HCT116 (cell line): ENCODE measurements around the gene TFB1M. TPM values are rescaled to one million over a fixed set of nuclear protein-coding genes. Genes with fewer than 3 reads are reported as not detected.
"Not testable (repeated sequence)": the region's sequence is repeated elsewhere in the genome, so short reads cannot be mapped to it uniquely, and the experiment has no call there.

Source experiments
- ATAC-seq: fragments of 200-7000 bp; cut with Tn5 transposase; 2 replicates; pipeline ENCODE4 v1.9.1; 2020; ENCODE audit warnings: mild to moderate bottlenecking, moderate library complexity
- BruUV-seq: library from RNA; stranded (reverse); fragments of 400-500 nt; replicated peaks from 2 replicates; lab custom pipeline; 2021; lab: Mats Ljungman, UMichigan
- CTCF ChIA-PET: fragments of 300-600 bp; sonication (Branson Sonifier 250); formaldehyde crosslinking; loops from one replicate; lab custom pipeline; 2021; ENCODE audit warnings: antibody characterized with exemption; lab: Charles Lee
- POLR2A ChIA-PET: fragments of 300-600, 350-600 bp; sonication (Branson Sonifier 250); formaldehyde crosslinking; loops from one replicate; lab custom pipeline; 2021; ENCODE audit warnings: antibody characterized with exemption; lab: Charles Lee
- RAD21 ChIA-PET, 2 experiments: fragments of 300-600 bp; sonication (Branson Sonifier 250); formaldehyde crosslinking; loops; one replicate each; lab custom pipeline; 2023; ENCODE audit warnings: low total read pairs in 2 of 2; ENCODE audit not compliant: uncharacterized antibody in 2 of 2, unreplicated experiment in 2 of 2, low non-redundant PET in 1 of 2; lab: Charles Lee
- DNase-seq: peaks from one replicate; pipeline ENCODE4 v3.0.0-alpha.2; 2010; ENCODE audit warnings: low read depth, low spot score
- H2AFZ ChIP-seq: fragments of 200-600 bp; shearing (Covaris generic), sonication (generic); 2 replicates; pipeline ENCODE4 v1.6.1; 2017; ENCODE audit warnings: low read depth, mixed run types, mixed read lengths, antibody characterized with exemption, low read length; ENCODE audit not compliant: poor library complexity, severe bottlenecking
- H3K27ac ChIP-seq: 2 replicates; pipeline ENCODE4 v1.5.1; 2012; ENCODE audit warnings: low read depth, low read length
- H3K27me3 ChIP-seq: fragments of 200-600 bp; sonication (generic); 2 replicates; pipeline ENCODE4 v1.6.1; 2016; ENCODE audit warnings: mixed run types, low read length, mixed read lengths; ENCODE audit not compliant: insufficient read depth
- H3K36me3 ChIP-seq, 2 experiments: fragments of 200-500 bp in 1 of 2; fragments of 200-600 bp in 1 of 2; sonication (Bioruptor generic) in 1 of 2; sonication (generic) in 1 of 2; 2 replicates each; pipeline versions ENCODE4 v1.5.1 to v1.6.1; 2014 to 2016; ENCODE audit warnings: low read length in 2 of 2, inconsistent platforms in 1 of 2, mixed read lengths in 1 of 2, mixed run types in 1 of 2; ENCODE audit not compliant: insufficient read depth in 2 of 2, control insufficient read depth in 1 of 2
- H3K4me1 ChIP-seq, 2 experiments: fragments of 200-600 bp in 1 of 2; sonication (generic) in 1 of 2; 2 replicates each; pipeline versions ENCODE4 v1.5.1 to v1.6.1; 2012 to 2017; ENCODE audit warnings: low read length in 2 of 2, inconsistent platforms in 1 of 2, mild to moderate bottlenecking in 1 of 2, mixed read lengths in 1 of 2, mixed run types in 1 of 2, moderate library complexity in 1 of 2; ENCODE audit not compliant: insufficient read depth in 2 of 2, control insufficient read depth in 1 of 2
- H3K4me2 ChIP-seq: fragments of 200-600 bp; sonication (generic); 2 replicates; pipeline ENCODE4 v1.6.1; 2017; ENCODE audit warnings: mixed run types, low read length, mixed read lengths
- H3K4me3 ChIP-seq, 2 experiments: fragments of 200-600 bp in 1 of 2; sonication (generic) in 1 of 2; replicated peaks in 1 of 2; 2 replicates each; pipeline ENCODE4 v1.5.1; 2011 to 2016; ENCODE audit warnings: low read length in 2 of 2, control low read depth in 1 of 2, low read depth in 1 of 2, mild to moderate bottlenecking in 1 of 2, mixed read lengths in 1 of 2, mixed run types in 1 of 2
- H3K79me2 ChIP-seq: fragments of 200-600 bp; sonication (generic); 2 replicates; pipeline ENCODE4 v1.6.1; 2017; ENCODE audit warnings: mild to moderate bottlenecking, mixed run types, low read length, moderate library complexity, mixed read lengths; ENCODE audit not compliant: insufficient read depth
- H3K9ac ChIP-seq: fragments of 200-600 bp; sonication (generic); 2 replicates; pipeline ENCODE4 v1.6.1; 2016; ENCODE audit warnings: low read length, mixed read lengths
- H3K9me2 ChIP-seq: fragments of 200-600 bp; sonication (generic), shearing (Covaris generic); 2 replicates; pipeline ENCODE4 v1.6.1; 2017; ENCODE audit warnings: mixed run types, mild to moderate bottlenecking, moderate library complexity; ENCODE audit not compliant: insufficient read depth
- H3K9me3 ChIP-seq, 2 experiments: fragments of 200-500 bp in 1 of 2; fragments of 200-600 bp in 1 of 2; sonication (Bioruptor generic) in 1 of 2; sonication (generic) in 1 of 2; 2 replicates each; pipeline ENCODE4 v1.6.1; 2014 to 2017; ENCODE audit warnings: low read length in 2 of 2, mixed read lengths in 2 of 2, inconsistent platforms in 1 of 2, low read depth in 1 of 2, mild to moderate bottlenecking in 1 of 2, mixed run types in 1 of 2, moderate library complexity in 1 of 2; ENCODE audit not compliant: control insufficient read depth in 1 of 2, insufficient read depth in 1 of 2
- H4K20me1 ChIP-seq: fragments of 200-600 bp; sonication (generic), shearing (Covaris generic); 2 replicates; pipeline ENCODE4 v1.6.1; 2017; ENCODE audit warnings: mixed run types, mild to moderate bottlenecking, moderate library complexity; ENCODE audit not compliant: insufficient read depth
- ELF1 ChIP-seq: IDR thresholded peaks from 2 replicates; pipeline ENCODE4 v1.6.1; 2012; ENCODE audit warnings: low read depth, borderline replicate concordance
- EZH2phosphoT487 ChIP-seq: fragments of 200-600 bp; IDR thresholded peaks from 2 replicates; pipeline ENCODE4 v1.6.1; 2018; ENCODE audit warnings: antibody characterized with exemption, borderline replicate concordance
- JUND ChIP-seq: IDR thresholded peaks from 2 replicates; pipeline ENCODE4 v1.6.1; 2012
- RAD21 ChIP-seq: IDR thresholded peaks from 2 replicates; pipeline ENCODE4 v1.6.1; 2012; ENCODE audit warnings: low read depth, mild to moderate bottlenecking
- SIN3A ChIP-seq: IDR thresholded peaks from 2 replicates; pipeline ENCODE4 v1.6.1; 2012; ENCODE audit warnings: low read depth
- SRF ChIP-seq: IDR thresholded peaks from 2 replicates; pipeline ENCODE4 v1.6.1; 2012; ENCODE audit warnings: low read depth
- TCF7L2 ChIP-seq: IDR thresholded peaks from 2 replicates; pipeline ENCODE4 v1.7.0; 2011; ENCODE audit warnings: borderline replicate concordance, inconsistent platforms; ENCODE audit not compliant: insufficient read depth, insufficient read length; ENCODE audit errors: extremely low read depth
- YY1 ChIP-seq: IDR thresholded peaks from 2 replicates; pipeline ENCODE4 v1.6.1; 2011; ENCODE audit warnings: low read length, low read depth, moderate library complexity, mild to moderate bottlenecking; ENCODE audit not compliant: insufficient replicate concordance; ENCODE audit errors: extremely low read depth
- ZNF274 ChIP-seq: fragments of 200-500 bp; sonication (Bioruptor generic); IDR thresholded peaks from 2 replicates; pipeline ENCODE4 v1.6.1; 2014; ENCODE audit warnings: mild to moderate bottlenecking, low read depth, low read length, inconsistent platforms
- intact Hi-C: fragments of 100-400 bp; cut with micrococcal nuclease; formaldehyde crosslinking; loops from 2 replicates; pipeline ENCODE4 v1.10.0; 2022
- total RNA-seq: library from RNA; stranded (reverse); gene quantifications from one replicate; pipeline ENCODE4 v1.2.1, GENCODE V29; 2021; ENCODE audit not compliant: unreplicated experiment
- TF ChIP-seq, protein P1 (sequence below): IDR thresholded peaks from 2 replicates; pipeline ENCODE4 v1.6.1; 2011; ENCODE audit warnings: mild to moderate bottlenecking, low read length, moderate library complexity; ENCODE audit not compliant: insufficient replicate concordance; ENCODE audit errors: extremely low read depth
- TF ChIP-seq, protein P2 (sequence below): IDR thresholded peaks from 2 replicates; pipeline ENCODE4 v1.6.1; 2012; ENCODE audit warnings: low read depth

Gene TFB1M
- total RNA-seq, 1 experiment from 2014 or later, result 43.8 TPM

DNA sequence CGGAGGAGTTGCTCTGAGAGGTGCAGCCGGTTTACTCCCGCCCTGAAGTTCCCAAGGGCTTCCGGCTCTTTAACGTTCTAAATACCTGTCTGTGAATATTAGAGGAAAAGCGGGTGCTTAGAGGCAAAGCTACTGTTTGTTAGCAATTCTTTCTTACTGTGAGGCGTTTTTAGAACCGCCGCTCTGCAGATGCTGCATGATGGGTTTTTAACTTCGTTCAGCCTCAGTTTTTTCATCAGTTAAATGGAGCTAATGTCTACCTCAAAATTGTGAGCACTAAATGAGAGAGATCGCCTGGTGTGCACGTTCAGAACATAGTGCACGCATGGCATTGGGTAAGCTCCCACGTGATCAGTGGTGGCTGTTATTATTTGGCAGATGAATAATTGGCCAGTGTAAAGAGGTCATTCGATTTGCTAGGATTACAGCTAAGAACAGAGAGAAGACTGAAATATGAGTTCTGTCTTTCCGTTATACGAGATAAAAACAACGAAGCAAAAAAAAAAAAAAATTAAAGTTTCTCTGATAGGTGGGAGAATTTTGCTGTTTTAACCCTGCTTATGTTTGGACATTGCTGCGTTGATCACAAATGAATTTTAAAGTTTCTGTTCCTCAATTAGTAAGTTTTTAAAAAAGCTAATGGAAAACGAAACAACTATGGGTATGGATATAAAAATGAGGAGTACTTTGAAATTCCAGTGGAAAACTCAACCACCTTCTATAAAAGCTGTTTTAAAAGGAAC, 660 bp upstream of the TFB1M start (continued):
- no peak for TF ChIP-seq YY1
- TF ChIP-seq TCF7L2, result no peak
- TF ChIP-seq ZNF274, result no peak
- TF ChIP-seq JUND, result no peak
- TF ChIP-seq, all 23 proteins: peak for 8

DNA sequence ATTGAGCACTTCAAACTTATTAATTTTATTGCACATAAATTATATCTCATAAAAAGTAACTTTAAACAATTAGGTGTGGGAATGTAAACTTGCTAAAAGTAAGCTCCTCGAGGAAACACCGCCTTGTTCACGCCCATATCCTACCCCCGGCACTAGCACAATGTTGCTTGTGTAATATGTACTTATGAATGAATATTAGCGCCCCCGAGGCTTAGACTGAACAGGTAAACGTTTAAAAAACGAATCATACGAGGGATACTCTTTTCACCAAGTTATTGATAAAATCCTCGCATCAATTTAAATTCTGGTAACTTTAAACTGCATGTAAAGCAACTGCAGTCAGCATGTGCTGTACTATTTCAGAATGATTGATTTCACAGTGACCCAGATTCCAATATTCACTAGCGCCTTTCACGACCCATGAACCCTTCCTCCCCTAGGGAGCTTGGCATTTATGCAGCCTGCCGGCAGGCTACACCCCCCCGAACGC, 637 bp downstream of the TFB1M start:
- intact Hi-C loops, result no loop called here
- peak overlapping the region; percentile 77 for H3K27ac ChIP-seq
- ChIA-PET CTCF (no interaction called here), RAD21 (no interaction called here), POLR2A (no interaction called here)
- peaks cover 22% of the 10 kb centered on the region for H3K79me2 ChIP-seq
- no peaks in the 10 kb centered on the region for H4K20me1 ChIP-seq
- H3K9me2 ChIP-seq, result no peaks in the 10 kb centered on the region
- no peaks in the 10 kb centered on the region for H3K9me3 ChIP-seq
- BruUV-seq, result no TSS peak
- peak overlapping the region; percentile 89 to 92 for H3K4me3 ChIP-seq
- H2AFZ ChIP-seq, result peak overlapping the region; percentile 44
- DNase-seq, result no peak
- ATAC-seq, result peak; percentile 41
- TF ChIP-seq, protein P1, sequence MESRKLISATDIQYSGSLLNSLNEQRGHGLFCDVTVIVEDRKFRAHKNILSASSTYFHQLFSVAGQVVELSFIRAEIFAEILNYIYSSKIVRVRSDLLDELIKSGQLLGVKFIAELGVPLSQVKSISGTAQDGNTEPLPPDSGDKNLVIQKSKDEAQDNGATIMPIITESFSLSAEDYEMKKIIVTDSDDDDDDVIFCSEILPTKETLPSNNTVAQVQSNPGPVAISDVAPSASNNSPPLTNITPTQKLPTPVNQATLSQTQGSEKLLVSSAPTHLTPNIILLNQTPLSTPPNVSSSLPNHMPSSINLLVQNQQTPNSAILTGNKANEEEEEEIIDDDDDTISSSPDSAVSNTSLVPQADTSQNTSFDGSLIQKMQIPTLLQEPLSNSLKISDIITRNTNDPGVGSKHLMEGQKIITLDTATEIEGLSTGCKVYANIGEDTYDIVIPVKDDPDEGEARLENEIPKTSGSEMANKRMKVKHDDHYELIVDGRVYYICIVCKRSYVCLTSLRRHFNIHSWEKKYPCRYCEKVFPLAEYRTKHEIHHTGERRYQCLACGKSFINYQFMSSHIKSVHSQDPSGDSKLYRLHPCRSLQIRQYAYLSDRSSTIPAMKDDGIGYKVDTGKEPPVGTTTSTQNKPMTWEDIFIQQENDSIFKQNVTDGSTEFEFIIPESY, result no peak
- TF ChIP-seq EZH2phosphoT487 (no peak), SIN3A (0 out of 2 replicates have a peak, but pooled peaks have one; percentile 13), TCF7L2 (no peak), SRF (no peak), ELF1 (no peak), RAD21 (no peak)
- TF ChIP-seq, protein P2, sequence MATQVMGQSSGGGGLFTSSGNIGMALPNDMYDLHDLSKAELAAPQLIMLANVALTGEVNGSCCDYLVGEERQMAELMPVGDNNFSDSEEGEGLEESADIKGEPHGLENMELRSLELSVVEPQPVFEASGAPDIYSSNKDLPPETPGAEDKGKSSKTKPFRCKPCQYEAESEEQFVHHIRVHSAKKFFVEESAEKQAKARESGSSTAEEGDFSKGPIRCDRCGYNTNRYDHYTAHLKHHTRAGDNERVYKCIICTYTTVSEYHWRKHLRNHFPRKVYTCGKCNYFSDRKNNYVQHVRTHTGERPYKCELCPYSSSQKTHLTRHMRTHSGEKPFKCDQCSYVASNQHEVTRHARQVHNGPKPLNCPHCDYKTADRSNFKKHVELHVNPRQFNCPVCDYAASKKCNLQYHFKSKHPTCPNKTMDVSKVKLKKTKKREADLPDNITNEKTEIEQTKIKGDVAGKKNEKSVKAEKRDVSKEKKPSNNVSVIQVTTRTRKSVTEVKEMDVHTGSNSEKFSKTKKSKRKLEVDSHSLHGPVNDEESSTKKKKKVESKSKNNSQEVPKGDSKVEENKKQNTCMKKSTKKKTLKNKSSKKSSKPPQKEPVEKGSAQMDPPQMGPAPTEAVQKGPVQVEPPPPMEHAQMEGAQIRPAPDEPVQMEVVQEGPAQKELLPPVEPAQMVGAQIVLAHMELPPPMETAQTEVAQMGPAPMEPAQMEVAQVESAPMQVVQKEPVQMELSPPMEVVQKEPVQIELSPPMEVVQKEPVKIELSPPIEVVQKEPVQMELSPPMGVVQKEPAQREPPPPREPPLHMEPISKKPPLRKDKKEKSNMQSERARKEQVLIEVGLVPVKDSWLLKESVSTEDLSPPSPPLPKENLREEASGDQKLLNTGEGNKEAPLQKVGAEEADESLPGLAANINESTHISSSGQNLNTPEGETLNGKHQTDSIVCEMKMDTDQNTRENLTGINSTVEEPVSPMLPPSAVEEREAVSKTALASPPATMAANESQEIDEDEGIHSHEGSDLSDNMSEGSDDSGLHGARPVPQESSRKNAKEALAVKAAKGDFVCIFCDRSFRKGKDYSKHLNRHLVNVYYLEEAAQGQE, result no peak
- H3K4me1 ChIP-seq, result peaks cover 5 to 14% of the 10 kb centered on the region in 2 experiments; a peak in 3 of 4 replicates
- H3K4me2 ChIP-seq, result peak overlapping the region; percentile 83
- no peaks in the 10 kb centered on the region for H3K27me3 ChIP-seq
- peak overlapping the region; percentile 87 for H3K9ac ChIP-seq
- H3K36me3 ChIP-seq, result peaks cover 8 to 19% of the 10 kb centered on the region in 2 experiments

DNA sequence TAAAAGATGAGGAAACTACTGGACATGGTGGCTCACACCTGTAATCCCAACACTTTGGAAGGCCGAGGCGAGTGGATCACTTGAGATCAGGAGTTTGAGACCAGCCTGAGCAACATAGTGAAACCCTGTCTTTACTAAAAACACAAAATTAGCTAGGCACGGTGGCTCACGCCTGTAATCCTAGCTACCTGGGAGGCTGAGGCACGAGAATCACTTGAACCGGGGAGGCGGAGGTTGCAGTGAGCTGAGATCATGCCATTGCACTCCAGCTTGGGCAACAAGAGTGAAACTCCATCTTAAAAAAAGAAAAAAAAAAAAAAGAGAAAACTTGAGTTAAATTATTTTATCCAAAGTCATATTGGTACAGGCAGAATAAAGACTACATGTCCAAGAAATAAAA, 1.3 kb downstream of the TFB1M start:
- H4K20me1 ChIP-seq, CTCF ChIA-PET, H3K27me3 ChIP-seq, ATAC-seq, H3K9me3 ChIP-seq, RAD21 ChIA-PET, BruUV-seq, H3K27ac ChIP-seq, H2AFZ ChIP-seq, H3K9me2 ChIP-seq, intact Hi-C loops, POLR2A ChIA-PET, DNase-seq: not testable (repeated sequence)
- Histone ChIP-seq H3K9ac (peak overlapping the region; percentile 87), H3K4me2 (peak overlapping the region; percentile 83), H3K4me3 (peak overlapping the region; percentile 89 to 92), H3K79me2 (peaks cover 26% of the 10 kb centered on the region), H3K36me3 (peaks cover 13 to 24% of the 10 kb centered on the region in 2 experiments), H3K4me1 (peaks cover 5 to 14% of the 10 kb centered on the region in 2 experiments; a peak in 3 of 4 replicates)
